Measurements from ENCODE around the gene ASCL5. TPM values are rescaled to one million over a fixed set of nuclear protein-coding genes. Genes with fewer than 3 reads are reported as not detected.

ASCL5 gene
- total RNA-seq, 1 donor from 2014 or later: not detected

GRCh38 chr1:201146626-201147390 lies 19.8 kb upstream of the ASCL5 start:
- peaks cover 3% of the 10 kb centered on the region for H3K4me1 ChIP-seq
- no peak overlapping the region for H3K4me3 ChIP-seq
- H3K27ac ChIP-seq (replicated peaks): no peak overlapping the region
- TF ChIP-seq CTCF (IDR thresholded peaks at IDR 0.05; ENCODE audit: borderline replicate concordance): no peak
- intact Hi-C loops (cut with micrococcal nuclease): no loop called here
- peaks cover 79% of the 10 kb centered on the region for H3K36me3 ChIP-seq
- no peaks in the 10 kb centered on the region for H3K9me3 ChIP-seq (replicated peaks)
- H3K27me3 ChIP-seq (ENCODE audit: low read depth): no peaks in the 10 kb centered on the region
- no peak for DNase-seq

- no peak overlapping the region for H3K27ac ChIP-seq (replicated peaks)
- no peak overlapping the region for H3K4me3 ChIP-seq
- no peaks in the 10 kb centered on the region for H3K27me3 ChIP-seq (ENCODE audit: low read depth)
- peaks cover 4% of the 10 kb centered on the region for H3K4me1 ChIP-seq
- TF ChIP-seq CTCF (IDR thresholded peaks at IDR 0.05; ENCODE audit: borderline replicate concordance): no peak
- intact Hi-C loops (cut with micrococcal nuclease): no loop called here
- H3K9me3 ChIP-seq (replicated peaks): no peaks in the 10 kb centered on the region
- no peak for DNase-seq
- H3K36me3 ChIP-seq: peaks cover 79% of the 10 kb centered on the region
Measured at GRCh38 chr1:201145816-201146215, 18.8 kb upstream of the ASCL5 start.

- Histone ChIP-seq H3K4me1 (peaks cover 4% of the 10 kb centered on the region), H3K27me3 (ENCODE audit: low read depth) (no peaks in the 10 kb centered on the region), H3K27ac (replicated peaks) (no peak overlapping the region), H3K4me3 (no peak overlapping the region), H3K36me3 (peaks cover 79% of the 10 kb centered on the region), H3K9me3 (replicated peaks) (no peaks in the 10 kb centered on the region)
- TF ChIP-seq CTCF (IDR thresholded peaks at IDR 0.05; ENCODE audit: borderline replicate concordance): no peak
- no peak for DNase-seq
- intact Hi-C loops (cut with micrococcal nuclease): no loop called here
Measured at GRCh38 chr1:201145132-201145531, 18.1 kb upstream of the ASCL5 start.

GRCh38 chr1:201144701-201145100 lies 17.7 kb upstream of the ASCL5 start:
- H3K27me3 ChIP-seq (ENCODE audit: low read depth): no peaks in the 10 kb centered on the region
- H3K4me3 ChIP-seq: no peak overlapping the region
- no peaks in the 10 kb centered on the region for H3K9me3 ChIP-seq (replicated peaks)
- intact Hi-C loops (cut with micrococcal nuclease): no loop called here
- H3K36me3 ChIP-seq: peaks cover 80% of the 10 kb centered on the region
- H3K4me1 ChIP-seq: peaks cover 4% of the 10 kb centered on the region
- H3K27ac ChIP-seq (replicated peaks): no peak overlapping the region
- TF ChIP-seq CTCF (IDR thresholded peaks at IDR 0.05; ENCODE audit: borderline replicate concordance): no peak
- DNase-seq: no peak

GRCh38 chr1:201143726-201144635 lies 17.0 kb upstream of the ASCL5 start:
- H3K4me1 ChIP-seq: peaks cover 4% of the 10 kb centered on the region
- H3K27ac ChIP-seq (replicated peaks): no peak overlapping the region
- intact Hi-C loops (cut with micrococcal nuclease): no loop called here
- no peaks in the 10 kb centered on the region for H3K9me3 ChIP-seq (replicated peaks)
- DNase-seq: no peak
- peaks cover 78% of the 10 kb centered on the region for H3K36me3 ChIP-seq
- TF ChIP-seq CTCF (IDR thresholded peaks at IDR 0.05; ENCODE audit: borderline replicate concordance): no peak
- no peak overlapping the region for H3K4me3 ChIP-seq
- H3K27me3 ChIP-seq (ENCODE audit: low read depth): no peaks in the 10 kb centered on the region
